GM18505 (cell line): ENCODE measurements around the gene GSTA4.
"Not testable (repeated sequence)": the region's sequence is repeated elsewhere in the genome, so short reads cannot be mapped to it uniquely, and the experiment has no call there.

Source experiments
- ATAC-seq: cut with Tn5 transposase; IDR thresholded peaks from one replicate; pipeline ENCODE4 v1.9.1; 2021; ENCODE audit not compliant: unreplicated experiment
- POLR2A ChIP-seq: IDR thresholded peaks from 4 replicates; pipeline ENCODE4 v1.6.1; 2011; ENCODE audit warnings: borderline replicate concordance; ENCODE audit not compliant: insufficient read depth, insufficient read length; ENCODE audit errors: extremely low read depth

Gene GSTA4

GRCh38 chr6:52975580-52975979 lies 19.5 kb downstream of the GSTA4 start:
- no peak for ATAC-seq

GRCh38 chr6:52972989-52973388 lies 22.1 kb downstream of the GSTA4 start:
- no peak for ATAC-seq
- no peak for TF ChIP-seq POLR2A

More at GRCh38 chr6:52975580-52975979, 19.5 kb downstream of the GSTA4 start:
- no peak for TF ChIP-seq POLR2A

GRCh38 chr6:52969359-52969758 lies 25.7 kb downstream of the GSTA4 start:
- no peak for TF ChIP-seq POLR2A
- ATAC-seq = no peak

GRCh38 chr6:52966101-52966500 lies 29.0 kb downstream of the GSTA4 start:
- no peak for ATAC-seq
- TF ChIP-seq POLR2A = no peak

- no peak for ATAC-seq
- no peak for TF ChIP-seq POLR2A
These were observed 29.7 kb downstream of the GSTA4 start for GRCh38 chr6:52965380-52965779.

- no peak for ATAC-seq
- TF ChIP-seq POLR2A = no peak
These were observed 30.8 kb downstream of the GSTA4 start for GRCh38 chr6:52964318-52964717.

GRCh38 chr6:52962701-52963100 lies 32.4 kb downstream of the GSTA4 start:
- no peak for TF ChIP-seq POLR2A
- no peak for ATAC-seq

GRCh38 chr6:52961022-52961421 lies 34.1 kb downstream of the GSTA4 start:
- ATAC-seq = not testable (repeated sequence)

- ATAC-seq = not testable (repeated sequence)
These were observed 34.9 kb downstream of the GSTA4 start for GRCh38 chr6:52960211-52960610.

- ATAC-seq = no peak
- no peak for TF ChIP-seq POLR2A
These were observed 36.4 kb downstream of the GSTA4 start for GRCh38 chr6:52958546-52959255.

GRCh38 chr6:52955871-52956270 lies 39.2 kb downstream of the GSTA4 start:
- TF ChIP-seq POLR2A = no peak
- ATAC-seq = no peak

GRCh38 chr6:52953911-52954839 lies 40.9 kb downstream of the GSTA4 start:
- ATAC-seq = no peak
- TF ChIP-seq POLR2A = no peak

GRCh38 chr6:52946306-52946705 lies 48.8 kb downstream of the GSTA4 start:
- TF ChIP-seq POLR2A = no peak
- ATAC-seq = no peak

- ATAC-seq = not testable (repeated sequence)
These were observed 52.3 kb downstream of the GSTA4 start for GRCh38 chr6:52942821-52943220.
